Epithelial cell of esophagus (primary cell): ENCODE results near the gene GALNT12.

Experiments
- DNase-seq: peaks from one replicate; pipeline ENCODE4 v3.0.0; 2010; ENCODE audit warnings: low read depth
- H3K4me3 ChIP-seq: 2 replicates; pipeline ENCODE4 v1.5.1; 2011; ENCODE audit warnings: mild to moderate bottlenecking, low read length, control low read depth
- TF ChIP-seq, protein P1 (sequence below): IDR thresholded peaks from 2 replicates; pipeline ENCODE4 v1.5.1; 2011; ENCODE audit warnings: low read depth, mild to moderate bottlenecking, low read length, control low read depth, inconsistent platforms; ENCODE audit not compliant: insufficient read depth; ENCODE audit errors: missing control alignments

Gene GALNT12

DNA sequence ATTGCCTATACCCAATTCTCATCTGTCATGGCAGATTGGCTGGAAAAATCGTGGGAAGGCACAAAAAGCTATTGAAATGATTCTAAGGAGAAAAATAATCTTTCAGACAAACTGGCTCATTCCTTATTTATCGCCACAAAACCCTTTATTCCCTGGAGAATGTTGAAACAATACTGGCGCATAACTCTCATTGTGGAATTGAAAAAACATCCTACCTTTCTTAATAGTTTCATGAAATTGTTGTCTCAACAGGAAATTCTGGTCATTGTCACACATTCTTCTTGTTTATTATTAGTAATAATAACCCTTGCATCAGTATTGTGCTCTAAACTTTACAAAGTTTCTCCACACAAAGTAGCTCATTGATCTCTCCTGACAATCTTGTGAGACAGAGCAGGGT lies 87.3 kb downstream of the GALNT12 start:
- DNase-seq = no peak
- TF ChIP-seq, protein P1, sequence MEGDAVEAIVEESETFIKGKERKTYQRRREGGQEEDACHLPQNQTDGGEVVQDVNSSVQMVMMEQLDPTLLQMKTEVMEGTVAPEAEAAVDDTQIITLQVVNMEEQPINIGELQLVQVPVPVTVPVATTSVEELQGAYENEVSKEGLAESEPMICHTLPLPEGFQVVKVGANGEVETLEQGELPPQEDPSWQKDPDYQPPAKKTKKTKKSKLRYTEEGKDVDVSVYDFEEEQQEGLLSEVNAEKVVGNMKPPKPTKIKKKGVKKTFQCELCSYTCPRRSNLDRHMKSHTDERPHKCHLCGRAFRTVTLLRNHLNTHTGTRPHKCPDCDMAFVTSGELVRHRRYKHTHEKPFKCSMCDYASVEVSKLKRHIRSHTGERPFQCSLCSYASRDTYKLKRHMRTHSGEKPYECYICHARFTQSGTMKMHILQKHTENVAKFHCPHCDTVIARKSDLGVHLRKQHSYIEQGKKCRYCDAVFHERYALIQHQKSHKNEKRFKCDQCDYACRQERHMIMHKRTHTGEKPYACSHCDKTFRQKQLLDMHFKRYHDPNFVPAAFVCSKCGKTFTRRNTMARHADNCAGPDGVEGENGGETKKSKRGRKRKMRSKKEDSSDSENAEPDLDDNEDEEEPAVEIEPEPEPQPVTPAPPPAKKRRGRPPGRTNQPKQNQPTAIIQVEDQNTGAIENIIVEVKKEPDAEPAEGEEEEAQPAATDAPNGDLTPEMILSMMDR = no peak
- H3K4me3 ChIP-seq = no peak overlapping the region

DNA sequence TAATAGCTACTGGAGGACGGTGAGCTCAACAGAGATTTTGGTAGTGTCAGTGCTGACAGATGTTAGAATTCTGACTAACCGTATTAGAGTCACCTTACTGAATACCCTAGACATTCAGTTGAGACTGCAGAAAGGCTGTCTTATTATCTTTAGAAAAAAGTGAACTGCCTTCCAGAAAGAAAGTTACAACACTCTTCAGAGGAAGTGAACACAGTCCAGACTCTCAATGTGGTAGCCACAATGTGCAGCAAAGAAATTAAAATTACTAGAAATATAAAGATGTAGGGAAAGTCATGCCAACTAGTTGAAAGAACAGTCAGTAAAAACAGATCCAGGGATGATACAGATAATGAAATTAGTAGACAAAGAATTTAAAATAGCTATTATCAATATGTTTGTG lies 89.2 kb downstream of the GALNT12 start:
- TF ChIP-seq, protein P1 = no peak
- DNase-seq = no peak
- no peak overlapping the region for H3K4me3 ChIP-seq

DNA sequence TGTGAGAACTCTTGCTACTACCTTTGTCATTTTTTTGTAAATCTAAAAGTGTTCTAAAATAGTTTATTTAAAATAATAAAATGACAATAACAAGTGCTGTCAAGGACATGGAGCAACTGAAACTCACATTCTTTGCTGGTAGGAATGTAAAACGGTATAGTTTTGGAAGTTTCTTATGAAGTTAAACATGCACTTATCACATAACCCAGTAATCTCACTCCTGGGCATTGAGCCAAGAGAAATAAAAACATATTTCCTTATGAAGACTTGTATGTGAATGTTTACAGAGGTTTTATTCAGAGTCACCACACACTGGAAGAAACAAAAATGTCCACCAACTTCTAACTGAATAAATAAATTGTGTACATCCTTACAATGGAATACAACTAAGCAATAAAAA lies 90.3 kb downstream of the GALNT12 start:
- H3K4me3 ChIP-seq = no peak overlapping the region
- peak; percentile 53 for DNase-seq
- TF ChIP-seq, protein P1 = no peak

DNA sequence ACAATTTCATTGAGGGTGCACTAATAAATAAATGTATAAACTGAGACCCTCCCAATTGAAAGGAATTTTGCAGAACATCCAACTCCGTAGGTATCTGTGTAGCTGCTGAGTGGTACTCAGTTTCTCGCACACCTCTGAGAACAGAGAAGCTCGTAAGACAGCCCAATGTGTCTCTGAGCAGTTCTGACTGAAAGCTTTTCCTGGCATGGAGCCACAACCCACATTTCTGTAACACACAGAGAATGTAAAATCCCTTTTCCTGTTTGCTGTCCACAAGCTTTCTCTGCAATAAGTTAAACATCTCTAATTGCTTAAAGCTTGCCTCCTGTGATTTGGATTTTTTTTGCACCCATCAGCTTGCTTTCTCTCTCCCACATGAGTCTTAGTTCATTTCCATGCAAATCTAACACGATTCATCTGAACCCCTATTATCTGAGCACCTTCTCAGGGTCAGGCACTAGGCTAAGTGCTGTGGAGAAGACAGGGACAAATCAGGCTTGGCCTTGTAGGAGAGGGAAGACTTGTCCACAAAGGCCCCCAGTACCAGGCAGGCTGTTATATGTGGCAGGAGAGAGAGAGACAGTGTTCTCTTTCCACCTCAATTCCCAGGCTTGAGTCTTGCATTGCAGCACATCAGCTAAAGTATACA lies 92.1 kb downstream of the GALNT12 start:
- TF ChIP-seq, protein P1 = no peak
- no peak overlapping the region for H3K4me3 ChIP-seq
- DNase-seq = peak; percentile 47
